GM20000 (cell line): ENCODE measurements around the gene QPRT.
"Not testable (repeated sequence)": the region's sequence is repeated elsewhere in the genome, so short reads cannot be mapped to it uniquely, and the experiment has no call there.

ENCODE experiments used
- DNase-seq: peaks from one replicate; pipeline ENCODE4 v3.0.0; 2012; ENCODE audit warnings: low spot score
- CTCF ChIP-seq: IDR thresholded peaks from 2 replicates; pipeline ENCODE4 v1.5.1; 2012; ENCODE audit warnings: mild to moderate bottlenecking, control low read depth; ENCODE audit errors: extremely low read depth, missing control alignments

The QPRT gene

GRCh38 chr16:29743475-29743826 is 64.5 kb downstream of the QPRT start:
- TF ChIP-seq CTCF = no peak
- DNase-seq = no peak

- no peak for TF ChIP-seq CTCF
These were observed 65.0 kb downstream of the QPRT start for GRCh38 chr16:29743827-29744531.

GRCh38 chr16:29744541-29745101 is 65.6 kb downstream of the QPRT start:
- no peak for DNase-seq
- TF ChIP-seq CTCF = no peak

More at GRCh38 chr16:29743827-29744531, 65.0 kb downstream of the QPRT start:
- no peak for DNase-seq

- TF ChIP-seq CTCF = no peak
- DNase-seq = peak; percentile 82
These were observed 66.3 kb downstream of the QPRT start for GRCh38 chr16:29745121-29745852.

GRCh38 chr16:29745853-29746345 is 66.9 kb downstream of the QPRT start, which contains the start of gene C16orf54:
Gene C16orf54, minus strand, starts transcription at chr16:29745990. Its CDS starts 1,039 bp downstream, at chr16:29744951.
- TF ChIP-seq CTCF = no peak
- DNase-seq = peak; percentile 80

- not testable (repeated sequence) for DNase-seq
These were observed 67.5 kb downstream of the QPRT start for GRCh38 chr16:29746518-29746917.
